Adrenal gland (tissue), 12 donors: Measurements from ENCODE around the gene RPH3AL. TPM values are rescaled to one million over a fixed set of nuclear protein-coding genes. Genes with fewer than 3 reads are reported as not detected.
A peak's percentile ranks its signal among the peaks of the same experiment; 100 is the strongest.

Experiments used
- DNase-seq, 7 donors: peaks; one replicate each; pipeline ENCODE4 v3.0.0-alpha.2; 2019 to 2020
- H3K27ac ChIP-seq, 5 donors: fragments of 200-600 bp; sonication (generic) in 4 of 5; 1 replicate in 3 of 5; 2 replicates in 2 of 5; pipeline versions ENCODE4 v1.5.1 to v1.8.0; 2016 to 2020; ENCODE audit warnings: mild to moderate bottlenecking in 1 of 5
- H3K27me3 ChIP-seq: fragments of 200-600 bp; 2 replicates; pipeline ENCODE4 v1.8.0; 2021
- H3K36me3 ChIP-seq, 2 donors: fragments of 200-600 bp; replicated peaks in 1 of 2; 1 replicate in 1 of 2; 2 replicates in 1 of 2; pipeline versions ENCODE4 v1.5.1 to v1.8.0; 2018 to 2022
- H3K4me1 ChIP-seq, 2 donors: fragments of 200-600 bp; replicated peaks in 1 of 2; 1 replicate in 1 of 2; 2 replicates in 1 of 2; pipeline versions ENCODE4 v1.5.1 to v1.8.0; 2018 to 2021
- H3K4me3 ChIP-seq, 4 donors: fragments of 200-600 bp; sonication (generic) in 3 of 4; one replicate each; pipeline ENCODE4 v1.5.1; 2016 to 2018
- H3K9me3 ChIP-seq, 3 donors: fragments of 200-600 bp; sonication (generic) in 1 of 3; replicated peaks in 1 of 3; 1 replicate in 2 of 3; 2 replicates in 1 of 3; pipeline versions ENCODE4 v1.5.1 to v1.8.0; 2016 to 2021
- POLR2A ChIP-seq, 2 donors: fragments of 450-650 bp; IDR thresholded peaks; one replicate each; pipeline ENCODE4 v1.6.1; 2017; ENCODE audit warnings: antibody characterized with exemption in 2 of 2, mild to moderate bottlenecking in 2 of 2, moderate library complexity in 1 of 2
- WGBS, 4 donors: extraction: QIAGEN DNeasy Blood & Tissue Kit in 2 of 4; methylation state at CpG; one replicate each; pipeline versions ENCODE4 v1.1.5 to v1.1.7; 2013 to 2017; 5-methylcytosine and 5-hydroxymethylcytosine counted together
- intact Hi-C, 2 donors: fragments of 100-400 bp; cut with DNase I; formaldehyde crosslinking; loops; one replicate each; pipeline versions ENCODE4 v1.14.1 to v1.15.0; 2022 to 2023
- polyA plus RNA-seq, 3 donors: library from polyadenylated mRNA; stranded (reverse); fragments of 200-250 nt in 2 of 3; fragments of 350-450 nt in 1 of 3; fragmentation: Illumina TruSeq in 1 of 3; extraction: RNeasy Lipid Tissue Mini Kit (QIAGEN cat#74804) in 1 of 3; gene quantifications; one replicate each; pipeline ENCODE4 v1.2.3, GENCODE V29; 2013 to 2014
- total RNA-seq, 9 donors: library from RNA; depleted of rRNA in 4 of 9; stranded (reverse); fragments of >200 nt in 4 of 9; fragments of 120-200 nt in 1 of 9; fragmentation: NEBNext Ultra II Directional in 1 of 9; extraction: Animal tissue kit (Norgen Biotek cat#: 25700) in 1 of 9; gene quantifications; one replicate each; pipeline versions ENCODE4 v1.1.0 to v1.2.4, GENCODE V29; 2013 to 2023
- TF ChIP-seq, protein P1 (sequence below), 6 experiments: fragments of 450-650 bp in 4 of 6; fragments of 200-600 bp in 2 of 6; sonication (generic) in 1 of 6; IDR thresholded peaks; 1 replicate in 5 of 6; 2 replicates in 1 of 6; pipeline versions ENCODE4 v1.5.1 to v1.8.0; 2016 to 2021; ENCODE audit warnings: antibody characterized with exemption in 6 of 6, mild to moderate bottlenecking in 2 of 6, moderate library complexity in 1 of 6
- donor health status: healthy with polysubstance abuse.
- donor health status: Bipolar disorder and iron deficiency.
- donor health status: DM: yes; HTN: yes; CAD: no.
- donor health status: DM: no; HTN: no; CAD: no.
- donor health status: DM: no; HTN: no; CAD: no.
- donor health status: DM: yes; HTN: yes; CAD: no.

RPH3AL gene
- total and polyA plus RNA-seq, 12 donors, result 7.7 to 79.2 (median 33.7) TPM

- 92 to 95% (median 93%) methylated on average over 21 to 23 of the region's 23 CpGs for WGBS, 4 donors
- intact Hi-C loops, result no loop called here
These were observed 114.3 kb downstream of the RPH3AL start for GRCh38 chr17:238071-238963.

DNA sequence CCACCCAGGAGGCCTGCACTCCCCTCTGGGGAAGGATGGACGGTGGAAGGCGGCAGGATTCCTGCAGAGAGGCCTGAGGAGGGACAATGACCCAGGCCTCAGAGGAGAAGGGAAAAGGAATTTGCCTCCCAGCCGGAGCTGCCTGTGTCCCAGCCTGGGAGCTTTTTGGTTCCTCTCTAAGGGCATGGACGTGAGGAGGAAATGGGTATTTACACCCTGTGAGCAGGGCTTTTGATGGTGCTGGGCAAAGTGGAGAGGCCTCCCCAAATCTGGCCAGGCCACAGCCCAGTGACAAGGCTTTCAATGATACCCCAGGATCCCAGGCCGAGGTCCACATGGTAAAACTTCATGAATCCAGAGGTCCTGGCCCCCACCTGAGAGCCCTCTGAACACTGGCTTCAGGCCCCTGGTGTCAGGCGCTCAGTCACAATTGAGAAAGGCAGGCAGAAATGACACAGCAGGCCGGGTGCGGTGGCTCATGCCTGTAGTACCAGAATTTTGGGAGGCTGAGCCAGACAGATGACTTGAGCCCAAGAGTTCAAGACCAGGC, 115.1 kb downstream of the RPH3AL start:
- DNase-seq, result peak in 4 of 7 donors; percentile 0 to 11 (median 6)
- Histone ChIP-seq H3K36me3 (no peaks in the 10 kb centered on the region), H3K27ac (no peak overlapping the region), H3K9me3 (no peaks in the 10 kb centered on the region), H3K4me3 (no peak overlapping the region), H3K27me3 (no peaks in the 10 kb centered on the region), H3K4me1 (peaks cover 0 to under 1% of the 10 kb centered on the region in 2 donors)
- 77 to 87% (median 81%) methylated on average over 7 to 8 of the region's 8 CpGs for WGBS, 4 donors
- TF ChIP-seq POLR2A (IDR thresholded peaks at IDR 0.05), result no peak
- TF ChIP-seq, protein P1, sequence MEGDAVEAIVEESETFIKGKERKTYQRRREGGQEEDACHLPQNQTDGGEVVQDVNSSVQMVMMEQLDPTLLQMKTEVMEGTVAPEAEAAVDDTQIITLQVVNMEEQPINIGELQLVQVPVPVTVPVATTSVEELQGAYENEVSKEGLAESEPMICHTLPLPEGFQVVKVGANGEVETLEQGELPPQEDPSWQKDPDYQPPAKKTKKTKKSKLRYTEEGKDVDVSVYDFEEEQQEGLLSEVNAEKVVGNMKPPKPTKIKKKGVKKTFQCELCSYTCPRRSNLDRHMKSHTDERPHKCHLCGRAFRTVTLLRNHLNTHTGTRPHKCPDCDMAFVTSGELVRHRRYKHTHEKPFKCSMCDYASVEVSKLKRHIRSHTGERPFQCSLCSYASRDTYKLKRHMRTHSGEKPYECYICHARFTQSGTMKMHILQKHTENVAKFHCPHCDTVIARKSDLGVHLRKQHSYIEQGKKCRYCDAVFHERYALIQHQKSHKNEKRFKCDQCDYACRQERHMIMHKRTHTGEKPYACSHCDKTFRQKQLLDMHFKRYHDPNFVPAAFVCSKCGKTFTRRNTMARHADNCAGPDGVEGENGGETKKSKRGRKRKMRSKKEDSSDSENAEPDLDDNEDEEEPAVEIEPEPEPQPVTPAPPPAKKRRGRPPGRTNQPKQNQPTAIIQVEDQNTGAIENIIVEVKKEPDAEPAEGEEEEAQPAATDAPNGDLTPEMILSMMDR (IDR thresholded peaks at IDR 0.05), result no peak
- intact Hi-C loops, result no loop called here

More at GRCh38 chr17:238071-238963, 114.3 kb downstream of the RPH3AL start:
- TF ChIP-seq, protein P1 (IDR thresholded peaks at IDR 0.05), result no peak
- TF ChIP-seq POLR2A (IDR thresholded peaks at IDR 0.05), result no peak
- no peak overlapping the region for H3K27ac ChIP-seq
- H3K4me1 ChIP-seq, result no peaks in the 10 kb centered on the region
- H3K9me3 ChIP-seq, result no peaks in the 10 kb centered on the region
- peak in 4 of 7 donors; percentile 1 to 11 (median 3) for DNase-seq
- H3K36me3 ChIP-seq, result no peaks in the 10 kb centered on the region
- H3K4me3 ChIP-seq, result no peak overlapping the region
- H3K27me3 ChIP-seq, result no peaks in the 10 kb centered on the region

DNA sequence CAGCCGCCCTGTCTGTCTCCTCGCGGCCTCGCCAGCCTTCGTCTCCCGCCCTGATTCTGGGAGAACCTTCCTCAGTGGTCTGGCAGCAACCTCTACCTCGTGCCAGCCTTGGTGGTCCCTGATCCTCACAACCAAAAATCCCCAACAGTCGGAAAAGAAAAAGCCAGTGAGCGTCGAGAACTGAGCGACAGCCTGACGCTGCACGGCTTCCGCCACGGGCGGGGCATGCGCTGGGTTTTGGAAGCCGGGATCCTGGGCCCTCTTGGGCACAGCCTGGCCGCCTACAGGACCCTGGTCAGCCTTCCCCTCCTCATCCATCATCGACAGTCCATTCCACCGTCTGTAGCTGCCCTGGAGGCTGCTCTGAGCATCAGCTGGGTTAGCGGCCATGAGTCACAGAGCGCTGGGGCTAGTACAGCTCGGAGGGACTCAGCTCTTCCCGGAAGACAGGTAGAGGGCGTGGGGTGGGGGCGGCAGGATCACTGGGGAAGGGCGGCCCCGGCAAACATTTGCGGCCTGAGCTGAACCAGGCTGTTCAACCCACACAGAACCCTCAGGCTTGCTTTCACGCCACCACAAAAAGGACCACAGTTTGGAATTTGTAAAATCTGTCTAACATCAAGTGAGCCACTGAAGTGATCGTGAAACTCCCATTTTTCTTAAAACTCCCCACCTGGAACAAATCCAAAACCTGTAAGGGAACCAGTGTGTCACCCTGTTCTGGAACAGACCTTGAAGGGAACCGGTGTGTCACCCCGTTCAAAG, 115.8 kb downstream of the RPH3AL start:
- no peaks in the 10 kb centered on the region for H3K36me3 ChIP-seq
- WGBS, 4 donors, result 87 to 91% (median 89%) methylated on average over 27 to 34 of the region's 34 CpGs
- H3K27ac ChIP-seq, result no peak overlapping the region
- no peak overlapping the region for H3K4me3 ChIP-seq
- TF ChIP-seq POLR2A (IDR thresholded peaks at IDR 0.05), result no peak
- TF ChIP-seq, protein P1 (IDR thresholded peaks at IDR 0.05), result no peak
- peaks cover 0 to 5% of the 10 kb centered on the region in 2 donors for H3K4me1 ChIP-seq
- no peaks in the 10 kb centered on the region for H3K27me3 ChIP-seq
- intact Hi-C loops, result no loop called here
- DNase-seq, result peak in 4 of 7 donors; percentile 1 to 15 (median 11)
- no peaks in the 10 kb centered on the region for H3K9me3 ChIP-seq
